Esophagus mucosa (tissue), 1 donor: Measurements from ENCODE around the gene FGB. TPM values are rescaled to one million over a fixed set of nuclear protein-coding genes. Genes with fewer than 3 reads are reported as not detected.

Experiments
- total RNA-seq: library from RNA; stranded (reverse); gene quantifications from one replicate; pipeline ENCODE4 v1.2.4, GENCODE V29; 2023
- donor health status: DM: yes; HTN: yes; CAD: no.

Gene FGB
- total RNA-seq, 1 donor from 2014 or later = 0.52 TPM

Other genes with a start within 250 kb of the FGB start
- 0.48 TPM for gene DCHS2, start 71.2 kb upstream of the FGB start, total RNA-seq
- gene PLRG1, start 12.6 kb upstream of the FGB start, total RNA-seq = 77.9 TPM
- 0.64 TPM for gene FGA, start 27.7 kb downstream of the FGB start, total RNA-seq
- 0.64 TPM for gene FGG, start 49.6 kb downstream of the FGB start, total RNA-seq
- 0.76 TPM for gene LRAT, start 181.0 kb downstream of the FGB start, total RNA-seq
- gene RBM46, start 218.3 kb downstream of the FGB start, total RNA-seq = not detected